Pancreas (tissue), 10 donors: ENCODE data around the gene DCAF11. TPM values are rescaled to one million over a fixed set of nuclear protein-coding genes. Genes with fewer than 3 reads are reported as not detected.

ENCODE experiments used
- ATAC-seq, 4 donors: fragments of 200-7000 bp; cut with Tn5 transposase; one replicate each; pipeline versions ENCODE4 v1.8.0 to v1.9.1; 2020; ENCODE audit warnings: mild to moderate bottlenecking in 4 of 4, moderate library complexity in 4 of 4
- DNase-seq, 6 donors: peaks; one replicate each; pipeline ENCODE4 v3.0.0-alpha.2; 2020
- FAIRE-seq: peaks from 2 replicates; lab custom pipeline; 2012; peaks lifted over from hg19 to GRCh38; lab: Jason Lieb, UNC
- H3K27ac ChIP-seq, 4 donors: fragments of 200-600 bp; sonication (generic); 1 replicate in 3 of 4; 2 replicates in 1 of 4; pipeline versions ENCODE4 v1.5.0 to v1.8.0; 2020
- H3K27me3 ChIP-seq, 4 donors: fragments of 200-600 bp; one replicate each; pipeline ENCODE4 v1.8.0; 2021
- H3K36me3 ChIP-seq, 3 donors: fragments of 200-600 bp; sonication (generic) in 1 of 3; one replicate each; pipeline versions ENCODE4 v1.5.0 to v1.8.0; 2020 to 2021
- H3K4me1 ChIP-seq, 3 donors: fragments of 200-600 bp; one replicate each; pipeline ENCODE4 v1.8.0; 2021
- H3K4me3 ChIP-seq, 4 donors: fragments of 200-600 bp; sonication (generic) in 2 of 4; one replicate each; pipeline versions ENCODE4 v1.5.0 to v1.8.0; 2020 to 2021
- H3K9me3 ChIP-seq, 4 donors: fragments of 200-600 bp; one replicate each; pipeline ENCODE4 v1.8.0; 2021
- WGBS, 2 donors: extraction: QIAGEN DNeasy Blood & Tissue Kit; methylation state at CpG; one replicate each; pipeline ENCODE4 v1.1.7; 2013; 5-methylcytosine and 5-hydroxymethylcytosine counted together
- intact Hi-C, 3 donors: fragments of 100-400 bp; cut with DNase I; formaldehyde crosslinking; loops; one replicate each; pipeline versions ENCODE4 v1.11.1 to v1.14.2; 2022
- polyA plus RNA-seq, 2 donors: library from polyadenylated mRNA; stranded (reverse); fragments of 200-250 nt; gene quantifications; one replicate each; pipeline ENCODE4 v1.2.3, GENCODE V29; 2013
- total RNA-seq, 6 donors: library from RNA; stranded (reverse); fragmentation: NEBNext Ultra II Directional in 4 of 6; extraction: Animal tissue kit (Norgen Biotek cat#: 25700) in 4 of 6; gene quantifications; one replicate each; pipeline versions ENCODE4 v1.2.1 to v1.2.4, GENCODE V29; 2021 to 2023
- TF ChIP-seq, protein P1 (sequence below), 4 donors: fragments of 200-600 bp; sonication (generic) in 3 of 4; IDR thresholded peaks; one replicate each; pipeline versions ENCODE4 v1.5.0 to v1.8.0; 2021; ENCODE audit warnings: antibody characterized with exemption in 4 of 4
- donor health status: healthy with polysubstance abuse.
- donor health status: DM: no; HTN: no; CAD: no; lungs with moderate emphysema.
- donor health status: DM: no; HTN: no; CAD: no.
- donor health status: control.
- donor health status: control.
- donor health status: Bipolar disorder and iron deficiency.
- donor health status: DM: yes; HTN: yes; CAD: no.
- donor health status: DM: no; HTN: no; CAD: no.
- donor health status: DM: no; HTN: no; CAD: no.
- donor health status: DM: yes; HTN: yes; CAD: no.

The DCAF11 gene
- total and polyA plus RNA-seq, 8 donors = 34.2 to 78.9 (median 56.0) TPM

DNA sequence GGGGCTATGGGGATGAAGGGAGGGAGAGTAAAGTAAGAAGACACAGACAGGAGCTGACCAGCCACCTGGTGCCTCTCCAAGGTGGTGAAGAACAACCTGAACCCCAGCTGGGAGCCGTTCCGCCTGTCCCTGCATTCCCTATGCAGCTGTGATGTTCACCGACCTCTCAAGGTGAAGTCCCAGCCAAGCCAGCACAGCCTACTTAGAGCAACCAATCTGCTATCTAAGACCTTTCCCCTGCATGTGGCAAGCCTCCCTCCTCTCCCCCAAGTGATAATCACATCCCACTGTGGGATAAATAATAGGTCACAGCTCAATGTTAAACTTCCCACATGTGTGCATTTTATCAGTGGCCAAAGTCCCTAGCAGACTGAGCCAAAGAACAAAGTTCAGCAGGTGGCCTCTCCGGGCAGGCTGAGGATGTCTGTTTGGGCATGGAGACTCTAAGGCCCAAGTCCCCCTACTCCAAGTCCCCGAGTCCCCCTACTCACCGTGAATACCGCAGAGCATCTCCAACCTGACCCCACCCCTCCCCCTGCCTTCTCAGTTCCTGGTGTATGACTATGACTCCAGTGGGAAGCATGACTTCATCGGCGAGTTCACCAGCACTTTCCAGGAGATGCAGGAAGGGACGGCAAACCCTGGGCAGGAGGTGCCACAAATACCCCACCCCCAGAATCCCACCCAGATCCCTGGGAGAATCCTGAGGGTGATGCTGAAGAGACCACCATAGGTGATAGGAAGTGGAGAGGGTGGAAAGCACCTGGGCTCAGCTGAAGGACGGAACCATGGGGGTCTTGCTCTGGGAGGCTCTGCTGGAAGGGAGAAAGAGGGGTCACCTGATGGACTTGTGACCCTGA lies 39.7 kb upstream of the DCAF11 start:
- DNase-seq (peak in 2 of 6 donors; percentile 34 to 53), ATAC-seq (peak; percentile 39 to 77 (median 58)), FAIRE-seq (no peak)
- no peak overlapping the region for H3K27ac ChIP-seq
- TF ChIP-seq, protein P1, sequence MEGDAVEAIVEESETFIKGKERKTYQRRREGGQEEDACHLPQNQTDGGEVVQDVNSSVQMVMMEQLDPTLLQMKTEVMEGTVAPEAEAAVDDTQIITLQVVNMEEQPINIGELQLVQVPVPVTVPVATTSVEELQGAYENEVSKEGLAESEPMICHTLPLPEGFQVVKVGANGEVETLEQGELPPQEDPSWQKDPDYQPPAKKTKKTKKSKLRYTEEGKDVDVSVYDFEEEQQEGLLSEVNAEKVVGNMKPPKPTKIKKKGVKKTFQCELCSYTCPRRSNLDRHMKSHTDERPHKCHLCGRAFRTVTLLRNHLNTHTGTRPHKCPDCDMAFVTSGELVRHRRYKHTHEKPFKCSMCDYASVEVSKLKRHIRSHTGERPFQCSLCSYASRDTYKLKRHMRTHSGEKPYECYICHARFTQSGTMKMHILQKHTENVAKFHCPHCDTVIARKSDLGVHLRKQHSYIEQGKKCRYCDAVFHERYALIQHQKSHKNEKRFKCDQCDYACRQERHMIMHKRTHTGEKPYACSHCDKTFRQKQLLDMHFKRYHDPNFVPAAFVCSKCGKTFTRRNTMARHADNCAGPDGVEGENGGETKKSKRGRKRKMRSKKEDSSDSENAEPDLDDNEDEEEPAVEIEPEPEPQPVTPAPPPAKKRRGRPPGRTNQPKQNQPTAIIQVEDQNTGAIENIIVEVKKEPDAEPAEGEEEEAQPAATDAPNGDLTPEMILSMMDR (IDR thresholded peaks at IDR 0.05) = no peak
- no peaks in the 10 kb centered on the region for H3K9me3 ChIP-seq
- H3K4me1 ChIP-seq = peaks cover 0 to 5% (median 0%) of the 10 kb centered on the region in 3 donors
- no peak overlapping the region for H3K4me3 ChIP-seq
- H3K27me3 ChIP-seq = no peaks in the 10 kb centered on the region
- H3K36me3 ChIP-seq = no peaks in the 10 kb centered on the region
- intact Hi-C loops = no loop called here
- 41 to 47% methylated on average over 11 of the region's 11 CpGs for WGBS, 2 donors

DNA sequence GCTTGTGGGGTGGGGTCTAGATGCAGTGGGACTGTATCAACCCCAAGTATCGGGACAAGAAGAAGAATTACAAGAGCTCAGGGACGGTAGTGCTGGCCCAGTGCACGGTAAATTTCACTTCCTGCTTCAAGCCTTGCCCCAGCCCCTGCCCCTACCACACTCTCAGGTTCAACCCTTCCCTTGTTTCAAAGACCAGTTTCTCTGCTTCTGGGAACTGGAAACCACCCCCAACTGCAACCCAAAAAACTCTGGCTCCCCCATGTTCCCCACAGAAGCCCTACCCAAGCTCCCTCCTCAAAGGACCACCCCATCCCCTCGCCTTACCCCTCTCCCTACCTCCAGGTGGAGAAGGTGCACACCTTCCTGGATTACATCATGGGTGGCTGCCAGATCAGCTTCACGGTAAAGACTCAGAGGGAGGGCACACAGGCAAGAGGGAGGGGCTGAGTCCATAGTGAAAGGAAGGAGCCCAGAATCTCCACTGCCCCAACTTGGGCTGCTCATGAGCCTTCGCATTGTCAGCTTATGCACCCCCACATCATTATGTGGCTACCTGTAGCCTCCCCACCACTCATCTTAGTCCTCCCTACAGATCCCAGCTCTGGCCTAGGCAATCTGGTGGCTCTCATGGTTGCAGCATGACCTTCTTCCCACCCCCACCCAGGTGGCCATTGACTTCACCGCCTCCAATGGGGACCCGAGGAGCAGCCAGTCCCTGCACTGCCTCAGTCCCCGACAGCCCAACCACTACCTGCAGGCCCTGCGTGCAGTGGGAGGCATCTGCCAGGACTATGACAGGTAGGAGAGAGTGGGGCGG lies 38.9 kb upstream of the DCAF11 start:
- TF ChIP-seq, protein P1 (IDR thresholded peaks at IDR 0.05) = no peak
- H3K27ac ChIP-seq = no peak overlapping the region
- no peak for FAIRE-seq
- H3K9me3 ChIP-seq = no peaks in the 10 kb centered on the region
- peaks cover 0 to 5% (median 0%) of the 10 kb centered on the region in 3 donors for H3K4me1 ChIP-seq
- intact Hi-C loops = no loop called here
- DNase-seq = peak in 1 of 6 donors; percentile 32
- peak in 1 of 4 donors; percentile 42 for ATAC-seq
- H3K36me3 ChIP-seq = no peaks in the 10 kb centered on the region
- H3K27me3 ChIP-seq = no peaks in the 10 kb centered on the region
- 65 to 71% methylated on average over 10 to 11 of the region's 11 CpGs for WGBS, 2 donors
- no peak overlapping the region for H3K4me3 ChIP-seq

- FAIRE-seq (no peak), DNase-seq (no peak), ATAC-seq (no peak)
- intact Hi-C loops = no loop called here
- Histone ChIP-seq H3K27me3 (no peaks in the 10 kb centered on the region), H3K27ac (no peak overlapping the region), H3K36me3 (no peaks in the 10 kb centered on the region), H3K9me3 (no peaks in the 10 kb centered on the region), H3K4me3 (no peak overlapping the region), H3K4me1 (peaks cover 0 to 5% (median 0%) of the 10 kb centered on the region in 3 donors)
- 85 to 87% methylated on average over 10 of the region's 10 CpGs for whole genome bisulfite sequencing, 2 donors
- TF ChIP-seq, protein P1 (IDR thresholded peaks at IDR 0.05) = no peak
These were observed 38.3 kb upstream of the DCAF11 start for GRCh38 chr14:24076302-24076601.

DNA sequence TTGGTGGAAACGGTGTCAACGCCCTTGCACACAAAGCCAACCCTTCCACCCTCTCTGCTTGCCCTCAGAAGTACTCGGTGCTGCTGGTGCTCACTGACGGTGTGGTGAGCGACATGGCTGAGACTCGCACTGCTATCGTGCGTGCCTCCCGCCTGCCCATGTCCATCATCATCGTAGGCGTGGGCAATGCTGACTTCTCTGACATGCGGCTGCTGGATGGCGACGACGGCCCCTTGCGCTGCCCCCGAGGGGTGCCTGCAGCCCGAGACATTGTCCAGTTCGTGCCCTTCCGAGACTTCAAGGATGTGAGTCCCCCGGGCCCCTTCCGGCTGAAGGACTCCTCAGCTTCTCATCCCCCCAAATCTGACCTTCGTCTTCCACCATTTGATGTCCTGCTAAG lies 37.5 kb upstream of the DCAF11 start:
- no peaks in the 10 kb centered on the region for H3K27me3 ChIP-seq
- no peaks in the 10 kb centered on the region for H3K9me3 ChIP-seq
- DNase-seq (peak in 1 of 6 donors; percentile 47), FAIRE-seq (no peak), ATAC-seq (no peak)
- H3K4me1 ChIP-seq = peaks cover 0 to 5% (median 4%) of the 10 kb centered on the region in 3 donors
- WGBS, 2 donors = 91 to 93% methylated on average over 23 of the region's 23 CpGs
- H3K27ac ChIP-seq = no peak overlapping the region
- TF ChIP-seq, protein P1 (IDR thresholded peaks at IDR 0.05) = no peak
- H3K36me3 ChIP-seq = no peaks in the 10 kb centered on the region
- intact Hi-C loops = no loop called here
- no peak overlapping the region for H3K4me3 ChIP-seq
